Fibroblast of gingiva (primary cell): Measurements from ENCODE around the gene CSF1R.
"Not testable (repeated sequence)": the region's sequence is repeated elsewhere in the genome, so short reads cannot be mapped to it uniquely, and the experiment has no call there.

Source experiments
- DNase-seq: peaks from one replicate; pipeline ENCODE4 v3.0.0-alpha.2; 2011; ENCODE audit warnings: low read depth

Gene CSF1R

GRCh38 chr5:150103678-150104549, 17.6 kb upstream of the CSF1R start:
- DNase-seq = no peak

- DNase-seq = no peak
These were observed 14.7 kb upstream of the CSF1R start for GRCh38 chr5:150101023-150101422.

DNA sequence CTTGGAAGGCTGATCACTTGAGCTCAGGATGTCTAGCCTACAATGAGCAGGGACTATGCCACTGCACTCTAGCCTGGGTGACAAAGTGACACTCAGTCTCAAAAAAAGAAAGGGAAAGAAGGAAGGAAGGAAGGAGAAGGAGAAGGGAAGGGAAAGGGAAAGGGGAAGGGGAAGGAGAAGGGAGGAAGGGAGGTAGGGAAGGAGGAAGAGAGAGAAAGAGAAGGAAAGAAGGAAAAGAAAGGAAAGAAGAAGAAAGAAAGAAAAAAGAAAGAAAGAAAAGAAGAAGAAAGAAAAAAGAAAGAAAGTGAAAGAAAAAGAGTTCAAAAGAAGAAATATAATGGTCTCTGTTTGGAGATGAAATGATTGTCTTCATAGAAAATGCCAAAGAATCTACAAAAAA, 10.8 kb upstream of the CSF1R start:
- no peak for DNase-seq

DNA sequence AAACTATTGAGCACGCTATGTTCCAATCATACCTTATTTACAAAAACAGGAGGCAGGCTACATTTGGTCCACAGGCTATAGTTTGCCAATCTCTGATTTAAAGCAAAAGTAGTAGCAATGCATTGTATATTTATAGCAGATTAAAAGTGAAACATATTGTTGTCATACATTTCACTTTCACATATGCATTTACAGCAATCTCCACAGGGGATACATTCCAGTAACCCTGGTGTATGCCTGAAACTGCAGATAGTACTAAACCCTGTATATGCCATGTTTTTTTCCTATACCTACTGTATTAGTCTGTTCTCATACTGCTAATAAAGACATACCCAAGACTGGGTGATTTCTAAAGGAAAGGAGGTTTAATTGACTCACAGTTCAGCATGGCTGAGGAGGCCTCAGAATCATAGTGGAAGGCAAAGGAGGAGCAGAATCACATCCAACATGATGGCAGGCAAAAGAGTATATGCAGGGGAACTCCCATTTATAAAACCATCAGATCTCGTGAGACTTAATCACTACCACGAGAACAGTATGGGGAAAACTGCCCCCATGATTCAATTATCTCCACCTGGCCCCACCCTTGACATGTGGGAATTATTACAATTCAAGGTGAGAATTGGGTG, 5.9 kb upstream of the CSF1R start:
- no peak for DNase-seq

GRCh38 chr5:150085191-150085912, 1.0 kb downstream of the CSF1R start:
- no peak for DNase-seq

- not testable (repeated sequence) for DNase-seq
These were observed 1.6 kb downstream of the CSF1R start for GRCh38 chr5:150084754-150085153.

DNA sequence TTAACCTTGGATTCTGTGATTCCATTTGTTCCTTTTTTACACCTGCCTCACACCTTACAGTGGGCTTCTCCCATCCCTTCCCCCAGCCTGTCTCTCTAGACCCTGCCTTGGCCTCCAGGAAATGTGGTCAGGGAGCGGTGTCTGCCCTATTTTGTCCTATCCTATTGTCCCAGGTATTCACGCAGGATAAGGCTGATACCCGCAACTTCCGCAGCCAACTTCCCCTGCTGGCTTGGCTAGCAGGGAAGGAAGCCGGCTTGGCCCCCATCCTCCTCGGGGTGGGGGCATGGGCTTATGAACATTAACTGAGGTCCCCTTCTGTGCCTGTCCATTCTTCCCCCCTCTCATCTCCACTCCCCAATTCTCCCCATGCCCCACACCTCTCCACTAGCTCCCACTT, 3.5 kb downstream of the CSF1R start:
- DNase-seq = no peak

DNA sequence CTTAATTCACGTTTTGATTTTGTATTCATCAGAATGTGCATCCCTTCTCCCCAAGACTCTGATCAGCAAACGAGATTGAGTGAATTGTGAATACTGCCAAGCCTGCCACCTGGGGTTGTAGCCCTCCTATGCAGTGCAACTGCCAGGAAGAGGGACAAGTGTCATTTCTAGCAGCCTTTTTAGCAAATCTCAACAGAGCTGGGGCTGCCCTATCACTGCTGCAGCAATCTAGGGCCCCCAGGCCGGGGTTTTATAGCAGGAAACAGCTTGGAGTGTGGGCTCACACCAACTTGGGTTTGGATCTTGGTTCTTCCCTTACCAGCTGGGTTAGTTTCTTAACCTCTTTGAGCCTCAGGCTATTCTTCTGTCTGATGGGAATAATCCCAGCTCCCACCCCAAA, 4.0 kb downstream of the CSF1R start:
- DNase-seq = no peak

DNA sequence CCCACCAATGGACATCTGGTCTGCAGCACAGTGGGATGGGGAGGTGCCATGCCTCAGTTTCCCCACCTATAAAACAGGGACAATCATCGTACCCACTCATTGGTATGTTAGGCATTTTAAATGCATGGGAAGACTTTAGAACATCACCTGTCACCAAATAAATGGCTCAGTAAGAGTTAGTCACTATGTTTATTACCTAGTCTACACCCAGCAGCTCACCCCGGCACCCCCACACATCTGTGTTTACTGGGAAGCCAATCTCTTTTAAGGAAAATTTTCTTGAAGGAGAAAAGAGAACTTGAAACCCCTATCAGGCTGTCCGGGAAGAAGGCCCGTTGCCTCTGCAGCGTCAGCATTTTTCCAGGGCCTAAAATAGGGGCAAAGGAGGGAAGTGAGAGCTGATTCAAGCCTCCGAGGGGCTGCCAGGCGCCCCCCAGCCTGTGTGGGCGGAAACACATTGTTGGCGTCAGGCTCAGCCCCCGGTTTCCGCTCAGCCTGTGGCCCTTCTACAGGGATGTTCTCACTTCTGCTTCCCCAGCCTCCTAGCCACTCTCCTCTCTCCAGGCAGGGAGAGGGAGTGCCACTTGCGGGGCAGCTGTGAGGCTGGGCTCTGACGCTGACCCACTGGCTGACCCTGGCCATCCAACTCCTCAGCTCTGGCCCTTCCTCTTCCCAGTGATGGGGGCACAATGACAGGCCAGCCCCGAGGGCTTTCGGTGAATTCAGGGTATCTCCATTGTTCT, 4.6 kb downstream of the CSF1R start:
- DNase-seq = no peak

DNA sequence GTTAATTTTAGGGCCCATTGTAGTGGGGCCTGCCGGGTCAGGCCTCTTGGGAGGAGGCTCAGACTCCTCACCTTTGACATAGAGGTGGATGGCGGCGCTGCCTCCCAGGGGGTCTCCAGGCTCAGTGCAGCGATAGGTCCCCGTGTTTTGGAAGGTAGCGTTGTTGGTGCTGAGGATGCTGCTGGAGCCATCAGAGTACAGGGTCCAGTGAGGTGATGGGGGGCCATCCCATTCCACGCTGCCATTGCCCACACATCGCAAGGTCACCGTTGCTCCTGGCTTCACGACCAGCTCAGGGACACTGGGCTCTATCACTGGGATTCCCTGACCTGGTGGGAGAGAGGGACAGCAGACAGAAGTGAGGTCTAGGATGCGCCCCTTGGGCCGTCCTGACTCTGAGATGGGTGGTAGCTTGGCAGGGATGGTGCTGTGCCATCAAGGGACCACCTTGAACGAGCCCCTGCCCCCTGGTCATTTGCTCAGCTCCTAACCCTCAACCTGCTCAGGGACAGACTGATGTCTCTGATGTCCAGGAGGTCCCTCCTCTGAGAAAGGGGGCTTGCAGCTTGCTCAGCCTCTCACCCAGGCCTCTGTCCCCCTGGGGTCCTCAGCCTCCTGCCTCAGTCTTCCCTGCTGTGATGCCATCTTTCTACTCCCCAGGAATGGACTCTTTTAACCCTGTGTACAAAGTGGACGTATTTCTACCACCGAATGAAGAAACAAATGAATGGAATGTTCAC, 5.5 kb downstream of the CSF1R start:
- DNase-seq = no peak

- no peak for DNase-seq
These were observed 6.4 kb downstream of the CSF1R start for GRCh38 chr5:150079909-150080461.

- no peak for DNase-seq
These were observed 7.3 kb downstream of the CSF1R start for GRCh38 chr5:150078802-150079689.

DNA sequence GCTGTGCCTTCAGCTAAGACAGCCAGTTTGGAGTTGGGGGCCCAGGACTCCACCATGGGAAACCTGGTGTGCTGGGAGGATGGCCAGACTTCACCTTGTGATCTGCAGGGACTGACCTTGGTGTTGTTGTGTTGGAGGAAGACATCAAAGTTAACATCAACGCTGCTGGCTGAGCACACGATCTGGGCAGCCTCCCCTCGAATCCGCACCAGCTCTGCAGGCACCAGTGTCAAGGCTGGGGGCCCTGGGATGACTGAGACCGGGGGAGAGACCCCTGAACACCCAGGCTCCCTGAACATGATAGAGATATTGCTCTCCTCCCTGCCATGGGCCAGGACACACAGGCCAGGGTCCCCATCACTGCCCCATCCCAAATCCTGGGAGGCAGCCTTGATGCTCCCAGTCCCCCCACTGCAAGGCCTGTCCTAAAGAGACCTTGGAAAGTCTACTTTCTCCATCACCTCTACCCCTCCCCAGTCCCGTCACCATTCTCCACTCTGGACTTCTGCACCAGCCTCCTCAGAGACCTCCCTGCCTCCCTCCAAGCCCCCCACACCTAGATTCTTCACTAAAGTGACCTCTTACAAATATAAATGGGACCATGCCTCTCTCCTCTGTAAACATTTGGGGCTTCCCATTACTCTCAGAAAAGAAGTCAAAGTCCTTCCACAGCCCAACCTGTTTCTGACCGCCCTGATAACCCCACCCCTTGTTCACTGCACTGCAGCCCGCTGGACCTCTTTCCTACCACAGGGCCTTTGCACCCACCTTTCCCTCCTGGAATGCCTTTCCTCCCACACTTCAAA, 8.2 kb downstream of the CSF1R start:
- DNase-seq = no peak

DNA sequence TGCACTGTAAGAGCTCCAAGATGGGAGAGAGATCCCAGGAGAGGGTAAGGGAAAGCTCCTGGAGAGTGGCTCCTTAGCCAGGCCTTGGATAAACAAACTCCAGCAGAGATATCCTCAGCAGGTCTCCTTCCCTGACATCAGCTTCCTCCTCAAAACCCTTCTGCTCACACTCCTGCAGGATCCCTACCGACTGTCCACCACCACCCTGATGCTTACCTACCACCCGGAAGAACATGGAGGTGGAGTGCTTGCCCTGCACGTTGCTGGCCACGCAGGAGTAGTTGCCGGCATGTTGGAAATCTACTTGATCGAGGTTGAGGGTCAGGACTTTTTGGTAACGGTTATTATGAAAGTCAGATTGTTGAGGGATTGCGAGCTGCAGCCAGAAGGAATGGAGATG, 9.3 kb downstream of the CSF1R start:
- DNase-seq = no peak

DNA sequence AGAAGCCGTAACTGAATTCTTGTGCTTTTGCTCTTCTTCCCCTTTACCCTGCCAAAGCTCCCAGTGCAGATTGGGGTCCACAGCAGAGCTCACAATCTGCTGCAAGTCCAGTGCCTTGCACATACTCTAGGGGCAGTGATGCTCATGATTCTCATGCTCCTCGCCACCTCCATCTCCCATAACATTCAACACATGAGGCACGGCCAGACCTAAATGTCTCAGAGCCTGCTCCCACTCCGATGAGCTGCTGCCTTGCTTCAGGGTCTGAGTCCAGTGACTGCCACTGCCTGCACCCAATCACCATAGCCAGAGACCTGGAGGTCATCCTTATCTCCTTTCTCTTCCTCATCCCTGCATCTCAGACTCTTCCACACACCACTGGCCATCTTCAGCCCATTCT, 10.5 kb downstream of the CSF1R start:
- DNase-seq = no peak

GRCh38 chr5:150075233-150075632, 11.1 kb downstream of the CSF1R start:
- DNase-seq = no peak

DNA sequence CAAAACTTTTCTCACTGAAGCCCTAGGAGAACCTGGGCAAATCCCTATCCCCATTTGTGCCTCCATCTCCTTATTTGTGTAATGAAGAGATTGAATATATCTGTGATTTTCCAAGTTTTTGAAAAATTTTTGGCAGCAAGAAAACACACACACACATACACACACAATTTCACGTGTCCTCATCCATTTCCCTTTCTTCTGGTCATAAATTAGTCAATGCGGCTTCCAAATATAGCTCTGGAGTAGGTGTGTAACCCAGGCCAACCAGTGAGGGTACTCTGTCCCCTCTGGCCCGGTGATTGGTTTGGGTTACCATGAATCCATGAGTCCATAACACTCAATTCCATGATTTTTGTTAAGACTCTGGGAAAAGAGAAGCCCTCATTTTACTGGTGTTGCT, 12.7 kb downstream of the CSF1R start:
- DNase-seq = no peak

- no peak for DNase-seq
These were observed 13.2 kb downstream of the CSF1R start for GRCh38 chr5:150073086-150073625.

- no peak for DNase-seq
These were observed 15.5 kb downstream of the CSF1R start for GRCh38 chr5:150070821-150071220.
